RPMI8226 (cell line): ENCODE data around the gene DPF3.

Source experiments
- DNase-seq: peaks from one replicate; pipeline ENCODE4 v3.0.0-alpha.2; 2015

The DPF3 gene

DNA sequence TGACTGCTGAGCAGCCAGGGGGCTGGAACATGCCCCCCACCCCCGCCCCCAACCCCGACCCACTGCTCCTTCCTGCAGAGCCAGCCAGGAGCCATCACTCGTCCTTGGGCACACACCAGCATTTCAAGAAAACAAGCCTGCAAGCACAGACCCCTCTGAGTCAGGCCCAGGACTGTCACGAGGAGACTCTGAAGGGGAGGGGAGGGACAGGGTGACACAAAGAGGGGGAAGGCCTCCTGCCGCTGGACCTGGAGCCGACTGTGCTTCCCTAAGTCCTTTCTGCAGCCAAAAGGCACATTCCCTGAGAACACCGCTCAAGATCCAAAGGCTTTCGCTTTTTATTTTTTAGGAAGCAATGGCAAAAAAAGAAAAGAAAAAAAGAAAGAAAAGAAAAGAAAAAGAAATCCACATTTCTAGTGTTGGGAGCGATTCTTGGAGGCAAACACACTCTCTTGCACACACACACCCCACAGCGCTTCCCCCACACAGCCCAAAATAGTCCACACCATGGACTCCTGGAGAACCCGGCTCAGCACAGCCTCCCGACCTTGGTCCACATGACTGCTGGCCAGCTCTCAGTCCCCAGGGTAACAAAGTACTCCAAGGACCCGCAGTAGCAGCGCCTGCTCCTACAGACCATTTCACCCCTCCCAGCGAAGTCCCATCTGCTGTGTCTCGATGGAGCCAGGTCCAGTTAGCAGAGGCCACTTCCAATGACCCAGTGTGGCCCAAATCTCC lies 101.7 kb downstream of the DPF3 start:
- DNase-seq: no peak

DNA sequence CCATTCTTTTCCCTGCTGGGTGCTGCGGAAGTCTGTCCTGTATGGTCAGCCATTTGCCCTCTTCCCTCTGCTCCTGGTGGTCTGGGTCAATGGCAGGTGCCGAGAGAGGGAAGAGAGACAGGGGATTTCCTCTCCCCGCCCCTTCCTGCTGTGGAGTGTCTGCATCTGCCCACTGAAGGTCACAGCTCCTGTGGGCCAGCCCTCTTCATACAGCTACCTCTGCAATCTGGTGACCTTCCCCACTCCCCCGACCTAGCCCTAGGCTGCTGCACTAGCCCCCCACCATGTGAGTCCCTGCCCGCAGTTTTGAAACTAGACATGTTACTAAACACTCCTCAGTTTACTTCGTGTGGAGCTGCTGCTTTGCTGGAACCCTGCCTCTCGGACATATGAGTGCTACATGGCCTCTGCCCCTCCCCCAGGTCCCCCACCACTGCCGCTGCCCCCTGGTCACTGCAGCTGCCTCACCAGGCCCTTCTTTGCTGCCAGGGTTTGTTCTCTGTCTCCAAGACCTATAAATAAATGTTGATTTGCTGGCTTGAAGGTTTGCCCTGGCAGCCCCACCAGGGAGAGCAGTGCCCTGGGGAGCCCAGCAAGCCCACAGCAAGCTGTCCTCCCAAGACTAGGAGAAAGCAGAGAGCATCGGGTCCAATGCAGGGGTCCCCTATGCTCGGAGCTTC lies 102.9 kb downstream of the DPF3 start:
- DNase-seq: no peak

DNA sequence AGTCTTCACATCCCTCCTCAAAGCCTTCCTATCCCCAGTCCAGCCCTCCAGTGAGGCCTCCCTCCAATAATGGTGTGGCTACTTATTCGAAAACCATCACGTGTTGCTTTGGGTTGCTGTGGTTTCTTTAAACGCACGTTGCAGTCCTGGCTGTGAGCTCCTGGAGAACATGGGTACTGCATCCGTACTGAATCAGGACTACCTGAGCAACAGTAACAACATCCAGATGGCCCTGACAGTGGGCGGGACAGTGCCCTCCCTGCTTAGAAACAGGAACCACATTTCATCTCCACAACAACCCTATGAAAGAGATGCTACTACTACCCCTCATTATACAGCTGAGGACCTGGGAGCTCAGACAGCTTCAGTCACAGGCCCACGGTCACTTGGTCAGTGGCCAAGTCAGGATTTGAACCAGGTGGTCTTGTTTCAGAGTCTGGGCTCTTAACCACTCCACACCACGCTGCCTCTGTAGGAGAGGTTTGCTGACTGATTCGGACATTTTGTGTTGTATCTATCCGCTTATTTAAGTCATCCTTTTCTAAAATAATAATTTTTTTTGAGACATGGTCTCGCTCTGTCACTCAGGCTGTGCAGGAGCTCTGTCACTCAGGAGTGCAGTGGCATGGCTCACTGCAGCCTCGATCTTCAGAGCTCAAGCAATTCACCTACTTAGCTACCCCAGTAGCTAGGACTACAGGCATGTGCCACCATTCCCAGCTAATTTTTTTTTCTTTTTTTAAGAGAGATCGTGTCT lies 104.8 kb downstream of the DPF3 start:
- peak; percentile 18 for DNase-seq

DNA sequence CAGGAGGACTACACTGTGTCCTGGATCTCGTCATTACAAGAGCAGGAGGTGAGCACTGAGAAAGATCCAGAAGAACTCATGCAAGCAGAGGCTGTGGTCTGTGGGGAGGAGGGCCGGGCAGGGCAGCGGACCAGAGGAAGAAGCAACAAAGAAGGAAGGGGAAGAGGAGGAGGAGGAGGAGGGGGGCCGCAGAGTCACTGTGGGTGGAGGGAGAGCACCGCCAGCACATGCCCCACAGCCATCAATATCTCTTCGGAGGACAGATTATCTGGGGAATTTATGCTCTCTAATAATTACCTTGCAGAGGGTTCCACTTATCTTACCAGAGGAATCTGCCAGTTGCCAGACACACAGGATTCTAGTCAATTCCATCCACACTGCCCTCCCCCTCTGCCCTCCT lies 105.6 kb downstream of the DPF3 start:
- DNase-seq: no peak

DNA sequence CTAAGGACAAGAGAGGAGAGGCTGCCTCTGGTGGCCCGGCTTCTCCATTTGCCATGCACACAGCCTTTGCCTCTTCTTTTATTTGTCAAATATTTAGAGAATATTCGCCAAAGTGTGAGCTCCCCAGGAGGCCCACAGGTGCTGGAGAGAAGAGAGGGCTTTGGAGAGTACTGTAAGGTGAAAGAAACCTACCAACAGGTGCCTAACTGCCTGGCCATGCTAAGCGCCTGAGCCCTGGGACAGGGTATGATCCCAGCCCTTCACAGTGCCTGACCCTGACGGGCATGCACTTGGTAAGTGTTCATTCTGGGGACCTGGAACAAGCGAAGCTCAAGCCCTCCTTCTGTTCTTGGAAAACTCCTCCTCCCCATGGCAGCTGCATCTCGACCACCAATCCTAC lies 106.1 kb downstream of the DPF3 start:
- DNase-seq: no peak

DNA sequence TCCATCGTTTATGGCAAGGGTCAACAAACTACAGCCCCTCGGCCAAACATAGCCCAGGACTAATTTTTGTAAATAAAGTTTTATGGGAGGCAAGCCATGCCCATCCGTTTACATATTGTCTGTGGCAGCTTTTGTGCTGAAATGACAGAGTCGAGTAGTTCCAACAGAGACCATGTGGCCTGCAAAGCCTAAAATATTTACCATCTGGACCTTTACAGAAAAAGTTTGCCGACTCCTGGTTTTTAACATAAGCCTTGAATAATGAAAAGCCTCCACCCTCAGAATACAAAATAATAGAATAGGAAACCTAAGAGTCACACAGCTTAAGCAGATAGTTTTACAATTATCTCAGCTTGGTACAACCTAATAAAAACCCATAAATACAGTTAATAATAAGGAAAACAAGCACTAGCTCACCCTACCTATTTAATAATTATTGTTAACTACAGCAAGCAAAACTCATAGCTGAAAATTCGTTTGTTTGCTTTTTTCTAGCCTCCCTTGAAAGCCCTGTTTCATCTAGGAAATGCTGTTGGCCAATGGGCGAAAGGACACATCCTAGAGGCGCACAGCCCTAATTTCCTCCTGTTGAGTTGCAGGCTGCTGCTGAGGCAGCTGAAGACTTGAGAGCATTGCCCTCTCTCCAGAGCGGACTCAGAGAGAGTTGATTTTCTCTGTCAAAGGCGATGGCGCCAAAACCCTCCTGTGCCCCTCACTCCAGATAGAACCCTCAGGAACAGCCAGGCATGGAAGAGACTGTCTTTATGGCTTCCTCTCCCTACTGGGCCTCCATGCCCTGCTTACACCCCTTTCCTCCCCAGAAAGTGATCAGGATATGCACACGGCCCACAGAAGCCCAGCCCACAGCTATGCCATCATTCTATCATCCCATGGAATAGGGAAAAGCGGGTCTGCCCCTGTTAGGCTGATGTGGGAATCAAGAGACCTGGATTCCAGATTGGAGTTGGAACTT lies 107.2 kb downstream of the DPF3 start:
- DNase-seq: no peak

DNA sequence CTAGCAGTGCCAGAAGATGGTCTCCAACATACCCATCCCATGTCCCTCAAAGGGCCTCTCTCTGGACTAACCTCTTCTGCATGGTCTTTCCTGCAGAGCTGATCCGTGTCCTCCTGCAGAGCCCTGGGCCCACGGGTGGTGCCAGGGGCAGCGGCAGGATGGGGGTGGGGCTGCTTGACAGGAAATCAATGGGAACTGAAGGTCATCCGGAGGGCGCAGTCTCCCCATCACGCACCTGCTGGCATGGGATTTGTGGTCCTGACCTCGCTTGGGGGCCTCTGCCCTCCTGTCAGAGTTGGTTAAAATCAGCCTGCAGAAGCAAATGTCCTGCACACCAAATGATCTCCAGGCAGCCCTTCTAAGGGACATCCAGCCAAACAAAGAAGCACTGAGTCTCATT lies 110.2 kb downstream of the DPF3 start:
- DNase-seq: no peak

DNA sequence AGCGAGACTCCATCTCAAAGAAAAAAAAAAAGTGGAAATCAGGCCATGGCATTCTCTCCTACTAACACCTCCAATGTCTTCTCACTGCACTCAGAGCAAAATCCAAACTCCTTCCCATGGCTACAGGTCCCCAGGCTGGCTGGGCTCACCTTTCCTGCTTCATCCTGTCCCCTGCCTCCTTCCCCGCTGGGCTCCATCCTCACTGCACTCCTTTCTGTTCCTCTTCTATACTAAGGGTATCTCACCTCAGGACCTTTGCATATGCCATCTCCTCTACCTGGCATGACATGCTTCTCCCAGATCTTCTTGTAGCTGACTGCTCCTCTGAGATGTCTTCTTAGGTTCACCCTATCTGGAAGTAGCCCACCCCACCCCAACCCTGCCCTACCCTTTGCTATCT lies 111.1 kb downstream of the DPF3 start:
- no peak for DNase-seq

DNA sequence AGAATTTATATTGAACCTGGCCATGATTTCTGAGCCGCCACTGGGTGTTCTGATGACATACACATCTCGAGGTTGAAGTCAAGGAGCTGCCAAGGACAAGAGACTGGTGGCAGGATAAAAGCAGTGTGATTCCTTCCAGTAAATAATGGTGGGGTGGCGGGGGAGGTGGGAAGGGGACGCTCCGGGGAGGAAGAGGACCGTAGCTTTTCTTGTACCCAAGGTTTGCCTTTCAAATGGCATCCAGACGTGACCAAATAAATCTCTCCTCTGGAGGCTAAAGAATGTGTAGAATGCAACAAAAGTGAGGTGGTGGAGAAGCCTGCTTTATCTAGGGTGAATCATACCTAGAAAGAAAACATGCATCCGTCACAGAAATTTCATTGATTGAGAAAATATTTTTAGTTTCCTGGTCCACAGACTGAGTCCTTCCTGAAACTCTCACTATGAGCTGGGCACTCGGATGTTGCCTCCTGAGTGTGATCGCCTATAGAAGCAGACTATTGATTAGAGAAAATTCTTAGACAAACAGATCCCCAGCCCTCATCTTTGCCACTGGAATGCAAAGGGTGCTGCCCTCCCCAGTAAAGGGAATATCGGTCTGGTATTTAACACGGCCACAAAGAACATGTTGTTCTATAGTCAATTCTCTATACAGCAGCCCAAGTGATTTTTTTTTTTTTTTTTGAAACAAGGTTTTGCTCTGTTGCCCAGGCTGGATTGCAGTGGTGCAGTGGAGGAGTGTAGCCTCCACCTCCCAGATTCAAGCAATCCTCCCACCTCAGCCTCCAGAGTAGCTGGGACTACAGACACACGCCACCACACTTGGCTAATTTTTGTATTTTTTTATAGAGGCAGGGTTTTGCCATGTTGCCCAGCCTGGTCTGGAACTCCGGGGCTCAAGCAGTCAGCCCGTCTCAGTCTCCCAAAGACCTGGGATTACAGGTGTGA lies 112.1 kb downstream of the DPF3 start:
- DNase-seq: no peak

DNA sequence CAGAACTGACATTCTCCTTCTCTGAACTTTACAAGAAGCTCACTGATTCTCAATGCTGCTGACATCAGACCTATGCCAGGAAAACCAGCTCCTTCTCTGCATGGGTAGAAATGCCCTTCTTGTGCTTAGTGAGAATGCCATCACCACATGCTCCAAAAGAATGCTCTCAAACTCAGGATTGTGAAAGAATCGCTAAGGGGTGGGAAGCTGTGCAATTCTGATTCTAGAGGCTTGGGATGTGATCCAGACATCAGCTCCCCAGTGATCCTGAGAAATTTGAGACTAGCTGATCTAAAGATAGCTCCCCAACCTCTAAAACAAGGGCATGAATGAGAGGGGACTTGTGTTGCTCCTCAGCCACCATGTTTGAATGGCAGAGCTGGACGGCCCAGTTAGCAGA lies 113.2 kb downstream of the DPF3 start:
- no peak for DNase-seq

DNA sequence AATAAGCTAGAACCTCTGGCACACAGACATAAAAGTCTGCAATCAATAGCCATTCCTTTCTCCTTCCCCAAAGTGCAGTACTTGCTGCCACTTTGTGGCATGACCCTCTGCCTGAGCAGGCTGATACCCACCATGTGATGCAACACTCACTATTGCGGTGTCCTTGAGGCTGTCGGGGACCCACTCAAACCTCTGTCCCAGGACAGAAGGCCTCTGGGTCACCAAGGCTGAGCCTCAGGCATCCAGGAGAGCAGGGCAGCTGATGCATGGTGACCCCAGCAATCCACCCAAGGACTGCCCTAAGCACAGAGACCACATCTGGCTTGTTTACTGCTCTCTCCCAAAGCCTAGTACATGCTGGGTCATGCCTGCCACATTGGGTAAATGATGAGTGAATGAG lies 114.2 kb downstream of the DPF3 start:
- no peak for DNase-seq

DNA sequence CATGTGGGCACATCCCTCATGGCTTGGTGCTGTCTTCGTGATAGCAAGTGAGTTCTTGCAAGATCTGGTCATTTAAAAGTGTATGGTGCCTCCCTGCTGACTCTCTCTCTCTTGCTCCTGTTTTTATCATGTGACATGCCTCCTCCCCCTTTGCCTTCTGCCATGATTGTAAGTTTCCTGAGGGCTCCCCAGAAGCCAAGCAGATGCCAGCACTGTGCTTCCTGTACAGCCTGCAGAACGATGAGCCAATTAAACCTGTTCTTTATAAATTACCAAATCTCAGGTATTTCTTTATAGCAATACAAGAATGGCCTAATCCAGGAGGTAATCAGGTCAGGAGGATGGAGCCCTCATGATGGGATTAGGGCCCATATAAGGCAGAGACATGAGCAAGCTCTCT lies 116.3 kb downstream of the DPF3 start:
- no peak for DNase-seq

DNA sequence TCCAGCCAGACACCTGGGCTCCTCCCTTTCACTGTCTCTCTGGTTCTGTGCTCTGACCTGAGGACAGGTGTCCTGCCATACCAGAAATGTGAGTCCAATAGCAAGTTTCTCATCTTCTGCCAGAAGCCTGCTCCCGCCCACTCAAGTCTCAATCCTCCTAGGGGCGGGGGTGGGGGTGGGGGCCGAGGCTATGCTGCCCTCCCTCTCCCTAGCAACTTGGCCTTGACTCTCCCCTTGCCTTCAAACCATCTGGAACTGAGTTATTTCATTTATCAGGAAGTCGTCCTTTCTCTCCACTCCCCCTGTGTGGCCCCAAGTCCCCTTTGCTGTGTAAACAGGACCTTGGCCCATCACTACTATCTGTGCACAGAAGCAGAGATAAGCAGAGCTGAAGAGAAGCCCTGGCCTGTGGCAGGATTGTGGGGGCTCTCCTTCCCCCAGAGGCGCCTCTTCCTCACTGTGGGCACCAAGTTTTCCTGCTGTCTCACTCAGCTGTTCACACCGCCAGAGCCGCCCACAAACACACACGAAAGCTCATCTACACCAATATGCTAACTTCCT lies 117.1 kb downstream of the DPF3 start:
- DNase-seq: no peak

DNA sequence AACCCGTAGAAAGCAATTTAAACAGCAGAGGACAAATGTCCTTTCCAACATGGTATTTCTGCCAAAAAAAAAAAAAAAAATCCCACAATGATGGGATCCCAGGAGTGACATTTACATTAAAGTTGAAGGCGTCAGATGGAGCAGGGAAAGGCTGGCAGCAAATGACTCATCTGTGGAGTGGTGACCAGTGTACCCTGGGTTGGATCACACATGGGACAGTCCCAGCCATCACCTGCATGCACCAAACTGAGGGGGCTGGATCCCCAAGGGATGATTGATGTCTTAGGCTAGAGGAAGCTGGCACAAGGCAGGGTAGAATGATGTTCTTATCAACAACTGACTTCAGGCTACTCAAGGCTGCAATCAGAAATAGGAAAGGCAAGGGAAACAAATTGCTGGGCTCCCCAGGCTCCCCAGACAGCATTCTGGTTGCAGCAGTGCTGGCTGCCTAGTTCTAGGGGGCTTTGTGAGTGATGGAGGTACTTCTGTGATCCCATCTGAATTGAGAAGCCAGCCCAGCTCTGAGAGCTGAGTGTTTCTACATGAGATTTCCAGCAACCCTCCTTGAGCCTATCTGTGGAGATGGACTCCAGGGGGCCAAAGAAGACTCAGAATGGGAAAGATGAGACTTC lies 117.9 kb downstream of the DPF3 start:
- no peak for DNase-seq

DNA sequence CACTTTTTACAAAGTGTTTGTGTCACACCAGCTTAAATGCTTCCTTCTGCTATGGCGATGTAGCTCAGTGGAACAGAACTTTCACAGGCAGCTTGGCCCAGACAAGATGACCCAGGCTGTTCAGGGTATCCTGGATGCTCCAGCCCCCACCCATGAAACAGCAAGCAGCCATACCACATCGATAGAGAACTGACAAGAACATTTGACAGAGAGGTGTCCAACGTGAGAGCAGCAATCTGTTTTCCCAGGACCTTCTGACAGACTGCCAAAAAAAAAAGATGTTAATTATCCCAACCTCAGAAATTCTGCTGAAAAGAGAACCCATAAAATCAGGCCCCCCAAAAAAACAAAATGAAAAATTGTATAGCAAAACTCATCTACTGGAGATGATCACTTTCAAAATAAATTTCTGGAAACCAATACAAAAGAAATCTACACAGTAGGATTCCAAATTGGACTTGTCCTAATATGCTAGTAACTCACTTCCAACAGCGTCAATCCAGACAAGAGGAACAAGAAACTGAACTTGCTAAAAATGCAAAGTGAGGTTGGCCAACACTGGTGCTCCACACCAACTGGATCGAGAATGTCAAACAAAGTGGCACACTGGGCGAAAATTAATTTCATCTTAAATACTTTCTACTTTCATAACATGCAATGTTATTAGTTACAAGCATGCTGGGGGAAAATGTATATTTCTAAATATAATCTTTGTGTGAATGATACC lies 118.8 kb downstream of the DPF3 start:
- no peak for DNase-seq

DNA sequence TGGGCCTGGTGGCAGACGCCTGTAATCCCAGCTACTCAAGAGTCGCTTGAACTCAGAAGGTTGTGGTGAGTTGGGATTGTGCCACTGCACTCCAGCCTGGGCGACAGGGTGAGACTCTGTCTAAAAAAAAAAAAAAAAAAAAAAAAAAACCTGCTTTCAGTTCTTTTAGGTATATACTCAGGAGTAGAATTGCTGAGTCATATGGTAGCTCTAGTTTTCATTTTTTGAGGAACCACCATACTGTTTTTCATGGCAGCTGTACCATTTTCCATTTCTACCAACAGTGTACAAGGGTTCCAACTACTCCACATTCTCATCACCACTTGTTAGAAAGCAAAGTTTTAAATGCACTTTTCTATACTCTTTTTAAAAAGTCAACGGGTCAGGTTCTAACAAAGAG lies 119.8 kb downstream of the DPF3 start:
- DNase-seq: no peak

DNA sequence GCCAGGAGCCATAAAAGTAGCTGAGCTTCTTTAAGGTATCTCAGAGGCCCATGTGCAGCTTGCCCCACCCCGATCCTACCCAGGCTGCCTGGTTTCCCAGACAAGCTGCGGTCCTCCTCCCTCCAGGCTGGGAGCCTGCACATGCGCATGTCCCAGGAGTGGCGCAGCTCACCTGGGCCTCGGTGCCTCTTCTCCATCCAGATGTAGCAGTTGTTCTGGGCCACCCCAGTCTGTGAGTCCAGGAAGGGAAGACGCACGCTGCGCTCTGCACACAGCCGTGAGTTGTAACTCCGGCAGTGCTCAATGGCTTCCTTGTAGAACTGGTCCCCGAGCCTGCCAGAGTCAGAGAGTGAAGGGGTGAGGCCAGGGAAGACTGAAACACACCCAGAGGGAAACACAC lies 122.3 kb downstream of the DPF3 start:
- no peak for DNase-seq

DNA sequence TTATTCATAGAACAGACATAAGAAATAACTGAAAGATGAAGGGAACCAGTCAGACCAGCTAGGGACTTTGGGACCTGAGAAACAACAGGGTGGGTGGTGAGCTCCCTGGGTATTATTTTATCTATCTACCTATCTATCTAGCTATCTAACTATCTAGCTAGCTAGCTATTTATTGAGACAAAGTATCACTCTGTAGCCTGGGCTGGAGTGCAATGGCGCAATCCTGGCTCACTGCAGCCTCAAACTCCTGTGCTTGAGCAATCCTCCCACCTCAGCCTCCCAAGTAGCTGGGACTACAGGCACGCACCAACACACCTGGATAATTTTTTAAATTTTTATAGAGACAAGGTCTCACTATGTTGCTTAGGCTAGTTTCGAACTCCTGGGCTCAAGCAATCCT lies 127.6 kb downstream of the DPF3 start:
- DNase-seq: no peak

DNA sequence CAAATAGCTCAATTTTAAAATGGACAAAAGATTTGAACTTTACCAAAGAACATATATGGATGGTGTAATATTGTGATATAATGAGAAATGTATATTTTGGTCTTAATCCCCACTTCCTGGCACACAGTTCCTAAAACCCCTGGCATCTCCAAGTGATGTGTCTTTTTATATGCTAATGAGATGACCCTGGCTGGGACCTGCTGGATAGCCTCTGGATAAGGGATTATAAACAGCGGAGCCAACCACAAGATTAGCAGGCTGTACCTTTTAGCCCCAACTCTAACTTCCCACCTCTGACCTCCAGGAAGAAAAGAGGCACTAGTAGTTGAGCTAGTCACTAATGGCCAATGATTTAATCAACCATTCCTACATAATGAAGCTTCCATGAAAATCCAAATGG lies 130.0 kb downstream of the DPF3 start:
- no peak for DNase-seq

DNA sequence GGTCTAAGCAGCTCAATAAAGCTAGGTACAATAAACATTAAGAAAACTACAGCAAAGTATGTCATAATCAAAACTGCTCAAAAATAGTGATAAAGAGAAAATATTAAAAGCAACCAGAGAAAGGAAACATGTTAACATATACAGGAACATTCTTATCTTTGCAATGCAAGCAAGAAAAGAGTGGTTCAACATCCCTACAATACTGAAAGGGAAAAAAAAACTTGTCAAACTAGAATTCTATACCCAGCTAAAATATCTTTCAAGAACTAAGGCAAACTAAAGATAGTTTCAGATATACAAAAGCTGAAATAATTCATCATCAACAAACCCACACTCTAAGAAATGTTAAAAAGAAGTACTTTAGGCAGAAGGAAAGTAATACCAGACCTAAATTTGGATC lies 134.2 kb downstream of the DPF3 start:
- no peak for DNase-seq
